Ovary (tissue), 9 donors: ENCODE results near the gene OR11A1. TPM values are rescaled to one million over a fixed set of nuclear protein-coding genes. Genes with fewer than 3 reads are reported as not detected.

ENCODE experiments used
- DNase-seq, 5 donors: peaks; one replicate each; pipeline ENCODE4 v3.0.0-alpha.2; 2019 to 2020
- H3K27ac ChIP-seq, 2 donors: fragments of 200-600 bp; one replicate each; pipeline versions ENCODE4 v1.5.1 to v1.8.0; 2019 to 2022
- H3K27me3 ChIP-seq: fragments of 200-600 bp; one replicate; pipeline ENCODE4 v1.8.0; 2022
- H3K36me3 ChIP-seq: fragments of 200-600 bp; sonication (generic); one replicate; pipeline ENCODE4 v1.5.1; 2019
- H3K4me1 ChIP-seq: one replicate; pipeline ENCODE4 v1.8.1; 2013; ENCODE audit warnings: mild to moderate bottlenecking, moderate library complexity; ENCODE audit not compliant: insufficient read depth
- H3K4me3 ChIP-seq: fragments of 200-600 bp; sonication (generic); one replicate; pipeline ENCODE4 v1.5.1; 2017
- H3K9me3 ChIP-seq, 2 donors: fragments of 200-600 bp in 1 of 2; sonication (generic) in 1 of 2; one replicate each; pipeline versions ENCODE4 v1.5.1 to v1.8.1; 2013 to 2019; ENCODE audit warnings: mild to moderate bottlenecking in 1 of 2, moderate library complexity in 1 of 2
- EP300 ChIP-seq: sonication (generic); formaldehyde crosslinking; IDR thresholded peaks from one replicate; pipeline ENCODE4 v1.6.1; 2017; ENCODE audit warnings: antibody characterized with exemption
- POLR2A ChIP-seq: fragments of 450-650 bp; IDR thresholded peaks from one replicate; pipeline ENCODE4 v1.6.1; 2017; ENCODE audit warnings: antibody characterized with exemption, mild to moderate bottlenecking, moderate library complexity
- WGBS, 3 donors: extraction: QIAGEN DNeasy Blood & Tissue Kit in 1 of 3; methylation state at CpG; one replicate each; pipeline versions ENCODE4 v1.1.5 to v1.1.7; 2013 to 2017; 5-methylcytosine and 5-hydroxymethylcytosine counted together
- intact Hi-C, 4 donors: fragments of 100-400 bp; cut with DNase I; formaldehyde crosslinking; loops; one replicate each; pipeline versions ENCODE4 v1.11.0 to v1.15.1; 2022 to 2023
- polyA plus RNA-seq, 2 donors: library from polyadenylated mRNA; stranded (reverse); fragments of 200-250 nt in 1 of 2; fragments of 350-450 nt in 1 of 2; fragmentation: Illumina TruSeq in 1 of 2; extraction: RNeasy Lipid Tissue Mini Kit (QIAGEN cat#74804) in 1 of 2; gene quantifications; one replicate each; pipeline ENCODE4 v1.2.3, GENCODE V29; 2013 to 2014
- total RNA-seq, 7 donors: library from RNA; depleted of rRNA in 2 of 7; stranded (reverse); fragments of >200 nt in 2 of 7; fragmentation: NEBNext Ultra II Directional in 3 of 7; extraction: Animal tissue kit (Norgen Biotek cat#: 25700) in 3 of 7; gene quantifications; one replicate each; pipeline versions ENCODE4 v1.1.0 to v1.2.4, GENCODE V29; 2016 to 2023
- TF ChIP-seq, protein P1 (sequence below), 3 donors: fragments of 450-650 bp in 2 of 3; fragments of 200-600 bp in 1 of 3; IDR thresholded peaks; one replicate each; pipeline versions ENCODE4 v1.5.1 to v1.8.0; 2016 to 2022; ENCODE audit warnings: antibody characterized with exemption in 3 of 3, mild to moderate bottlenecking in 1 of 3
- donor health status: DM: no; HTN: no; CAD: no; lungs with moderate emphysema.
- donor health status: DM: no; HTN: no; CAD: no.
- donor health status: Bipolar disorder and iron deficiency.
- donor health status: DM: yes; HTN: yes; CAD: no.
- donor health status: DM: no; HTN: no; CAD: no.
- donor health status: DM: yes; HTN: yes; CAD: no.

Gene OR11A1
- total and polyA plus RNA-seq, 9 donors = not detected

DNA sequence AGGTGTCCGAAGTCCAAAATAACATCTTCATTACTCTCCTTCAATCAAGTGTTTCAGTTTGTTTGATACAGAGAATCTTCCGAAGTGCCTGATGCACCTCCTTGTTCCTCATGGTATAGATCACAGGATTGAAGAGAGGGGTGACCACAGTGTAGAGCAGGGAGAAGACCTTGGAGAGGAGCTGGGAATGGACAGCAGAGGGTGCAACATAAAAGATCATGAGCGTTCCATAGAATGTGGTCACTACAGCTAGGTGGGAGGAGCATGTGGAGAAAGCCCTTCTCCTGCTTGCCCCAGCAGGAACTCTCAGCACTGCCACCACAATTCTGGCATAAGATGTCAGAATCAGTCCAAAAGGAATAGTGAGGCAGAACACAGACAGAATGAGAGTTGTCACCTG lies 30.2 kb downstream of the OR11A1 start:
- 74 to 83% (median 82%) methylated on average over 3 of the region's 3 CpGs for WGBS, 3 donors
- TF ChIP-seq, protein P1, sequence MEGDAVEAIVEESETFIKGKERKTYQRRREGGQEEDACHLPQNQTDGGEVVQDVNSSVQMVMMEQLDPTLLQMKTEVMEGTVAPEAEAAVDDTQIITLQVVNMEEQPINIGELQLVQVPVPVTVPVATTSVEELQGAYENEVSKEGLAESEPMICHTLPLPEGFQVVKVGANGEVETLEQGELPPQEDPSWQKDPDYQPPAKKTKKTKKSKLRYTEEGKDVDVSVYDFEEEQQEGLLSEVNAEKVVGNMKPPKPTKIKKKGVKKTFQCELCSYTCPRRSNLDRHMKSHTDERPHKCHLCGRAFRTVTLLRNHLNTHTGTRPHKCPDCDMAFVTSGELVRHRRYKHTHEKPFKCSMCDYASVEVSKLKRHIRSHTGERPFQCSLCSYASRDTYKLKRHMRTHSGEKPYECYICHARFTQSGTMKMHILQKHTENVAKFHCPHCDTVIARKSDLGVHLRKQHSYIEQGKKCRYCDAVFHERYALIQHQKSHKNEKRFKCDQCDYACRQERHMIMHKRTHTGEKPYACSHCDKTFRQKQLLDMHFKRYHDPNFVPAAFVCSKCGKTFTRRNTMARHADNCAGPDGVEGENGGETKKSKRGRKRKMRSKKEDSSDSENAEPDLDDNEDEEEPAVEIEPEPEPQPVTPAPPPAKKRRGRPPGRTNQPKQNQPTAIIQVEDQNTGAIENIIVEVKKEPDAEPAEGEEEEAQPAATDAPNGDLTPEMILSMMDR (IDR thresholded peaks at IDR 0.05) = no peak
- TF ChIP-seq POLR2A = no peak
- TF ChIP-seq EP300 = no peak
- Histone ChIP-seq H3K27me3 (no peaks in the 10 kb centered on the region), H3K4me1 (no peaks in the 10 kb centered on the region), H3K4me3 (no peak overlapping the region), H3K36me3 (no peaks in the 10 kb centered on the region), H3K27ac (no peak overlapping the region), H3K9me3 (no peaks in the 10 kb centered on the region)
- intact Hi-C loops = no loop called here
- DNase-seq = no peak

DNA sequence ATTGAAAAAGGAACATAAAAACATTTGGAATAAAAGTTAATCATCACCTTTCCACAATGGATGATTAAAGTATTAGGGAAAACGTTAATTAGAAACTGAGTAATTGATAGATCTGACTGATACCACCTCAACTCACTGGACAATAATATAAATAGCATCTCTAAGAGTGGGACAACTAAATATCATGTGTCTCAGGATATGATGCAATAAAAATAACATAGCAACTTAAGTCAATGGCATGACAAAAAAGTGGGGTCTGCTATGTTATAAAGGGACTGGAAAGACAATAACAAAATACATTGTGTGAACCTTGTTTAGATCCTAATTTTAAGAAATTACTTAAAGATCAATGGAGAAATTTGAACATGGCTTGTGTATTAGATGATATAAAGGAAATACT lies 31.8 kb downstream of the OR11A1 start:
- intact Hi-C loops = no loop called here
- Histone ChIP-seq H3K27me3 (no peaks in the 10 kb centered on the region), H3K9me3 (no peaks in the 10 kb centered on the region), H3K4me3 (no peak overlapping the region), H3K36me3 (no peaks in the 10 kb centered on the region), H3K4me1 (no peaks in the 10 kb centered on the region), H3K27ac (no peak overlapping the region)
- DNase-seq = no peak
- TF ChIP-seq POLR2A = no peak
- TF ChIP-seq EP300 = no peak
- TF ChIP-seq, protein P1 (IDR thresholded peaks at IDR 0.05) = no peak
- 27 to 52% (median 38%) methylated on average over 1 of the region's 1 CpG for WGBS, 3 donors

- H3K27me3 ChIP-seq = no peaks in the 10 kb centered on the region
- no peaks in the 10 kb centered on the region for H3K9me3 ChIP-seq
- TF ChIP-seq POLR2A (no peak), EP300 (no peak)
- TF ChIP-seq, protein P1 (IDR thresholded peaks at IDR 0.05) = no peak
- intact Hi-C loops = no loop called here
- no peaks in the 10 kb centered on the region for H3K36me3 ChIP-seq
- no peak overlapping the region for H3K27ac ChIP-seq
- 44 to 51% (median 49%) methylated on average over 2 of the region's 2 CpGs for WGBS, 3 donors
- H3K4me1 ChIP-seq = no peaks in the 10 kb centered on the region
- no peak overlapping the region for H3K4me3 ChIP-seq
- DNase-seq = no peak
Observed at GRCh38 chr6:29424575-29424974, 32.3 kb downstream of the OR11A1 start.

GRCh38 chr6:29424168-29424567 lies 32.7 kb downstream of the OR11A1 start:
- Histone ChIP-seq H3K9me3 (no peaks in the 10 kb centered on the region), H3K4me1 (no peaks in the 10 kb centered on the region), H3K27me3 (no peaks in the 10 kb centered on the region), H3K36me3 (no peaks in the 10 kb centered on the region), H3K27ac (no peak overlapping the region), H3K4me3 (no peak overlapping the region)
- no peak for DNase-seq
- 73 to 94% (median 85%) methylated on average over 2 of the region's 2 CpGs for WGBS, 3 donors
- no peak for TF ChIP-seq POLR2A
- TF ChIP-seq EP300 = no peak
- TF ChIP-seq, protein P1 (IDR thresholded peaks at IDR 0.05) = no peak
- intact Hi-C loops = no loop called here

DNA sequence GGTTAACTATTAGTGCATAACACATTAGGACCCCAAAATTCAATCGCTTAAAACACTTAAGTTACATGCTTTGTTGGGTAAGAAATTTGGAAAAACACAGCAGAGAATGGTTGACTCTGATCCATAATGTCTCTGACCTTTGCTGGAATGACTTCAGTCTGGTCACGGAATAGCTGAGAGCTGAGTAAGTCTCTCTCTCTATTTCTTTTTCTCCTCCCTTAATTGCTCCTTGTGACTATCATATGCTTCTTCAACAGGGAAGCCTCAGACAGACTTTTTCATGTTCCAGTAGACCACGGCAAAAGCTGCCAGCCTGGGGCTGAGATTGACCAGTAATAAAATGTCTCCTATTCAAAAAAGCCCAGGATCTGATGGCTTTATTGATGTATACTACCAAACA lies 37.4 kb downstream of the OR11A1 start:
- H3K27ac ChIP-seq = no peak overlapping the region
- DNase-seq = no peak
- 67 to 77% (median 72%) methylated on average over 3 of the region's 3 CpGs for WGBS, 3 donors
- intact Hi-C loops = no loop called here
- H3K27me3 ChIP-seq = no peaks in the 10 kb centered on the region
- no peaks in the 10 kb centered on the region for H3K36me3 ChIP-seq
- H3K9me3 ChIP-seq = no peaks in the 10 kb centered on the region
- H3K4me3 ChIP-seq = no peak overlapping the region
- no peak for TF ChIP-seq POLR2A
- TF ChIP-seq EP300 = no peak
- no peaks in the 10 kb centered on the region for H3K4me1 ChIP-seq
